ENCODE results near the gene DOK4. TPM values are rescaled to one million over a fixed set of nuclear protein-coding genes. Genes with fewer than 3 reads are reported as not detected.
A peak's percentile ranks its signal among the peaks of the same experiment; 100 is the strongest.

Gene DOK4
- total RNA-seq, 1 donor from 2014 or later = 19.8 TPM

- peak; percentile 56 to 72 for DNase-seq (ENCODE audit: low read depth in 2 of 2)
Observed at GRCh38 chr16:57519796-57520360, 33.6 kb upstream of the DOK4 start.

GRCh38 chr16:57518922-57519321, 32.6 kb upstream of the DOK4 start:
- DNase-seq (ENCODE audit: low read depth in 2 of 2) = no peak

DNA sequence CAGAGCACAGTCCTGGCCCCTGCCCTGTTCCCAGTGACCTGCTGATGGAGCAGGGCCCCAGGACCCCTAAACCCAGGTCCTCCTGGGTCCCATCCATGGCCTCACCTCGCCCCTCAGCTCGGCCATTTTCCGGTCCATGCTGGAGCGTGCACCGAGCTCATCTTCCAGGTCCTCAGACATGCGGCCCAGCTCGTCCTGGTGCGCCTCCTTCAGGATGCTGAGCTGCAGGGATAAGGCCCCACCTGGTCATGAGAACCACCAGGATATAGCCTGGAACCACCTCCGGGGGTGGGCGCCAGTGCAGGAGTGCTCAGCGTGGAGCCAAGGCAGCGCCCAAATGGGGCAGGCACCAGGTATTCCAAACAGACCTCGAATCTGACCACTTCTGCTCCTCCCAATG, 32.2 kb upstream of the DOK4 start:
- no peak for DNase-seq (ENCODE audit: low read depth in 2 of 2)

- DNase-seq (ENCODE audit: low read depth in 2 of 2) = no peak
Observed at GRCh38 chr16:57517397-57518367, 31.4 kb upstream of the DOK4 start.

DNA sequence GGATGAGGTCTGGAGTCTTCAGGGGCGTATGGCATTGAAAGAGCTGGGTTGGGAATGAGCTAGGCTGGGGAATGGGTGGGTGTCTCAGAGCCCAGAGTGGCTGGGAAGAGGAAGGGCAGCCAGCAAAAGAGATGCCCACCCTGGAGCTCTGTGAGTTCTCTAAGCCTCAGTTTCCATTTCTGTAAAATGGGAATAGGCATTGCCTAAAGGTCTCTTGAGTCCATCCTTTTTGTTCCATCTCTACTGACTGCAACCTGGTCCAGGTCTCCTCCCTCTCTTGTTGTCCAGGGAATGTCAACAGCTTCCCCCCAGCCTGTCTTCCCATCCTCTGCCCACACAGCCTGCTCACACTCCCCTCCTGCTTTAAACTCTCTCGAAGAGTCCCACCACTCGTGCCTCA, 30.5 kb upstream of the DOK4 start:
- no peak for DNase-seq (ENCODE audit: low read depth in 2 of 2)

DNA sequence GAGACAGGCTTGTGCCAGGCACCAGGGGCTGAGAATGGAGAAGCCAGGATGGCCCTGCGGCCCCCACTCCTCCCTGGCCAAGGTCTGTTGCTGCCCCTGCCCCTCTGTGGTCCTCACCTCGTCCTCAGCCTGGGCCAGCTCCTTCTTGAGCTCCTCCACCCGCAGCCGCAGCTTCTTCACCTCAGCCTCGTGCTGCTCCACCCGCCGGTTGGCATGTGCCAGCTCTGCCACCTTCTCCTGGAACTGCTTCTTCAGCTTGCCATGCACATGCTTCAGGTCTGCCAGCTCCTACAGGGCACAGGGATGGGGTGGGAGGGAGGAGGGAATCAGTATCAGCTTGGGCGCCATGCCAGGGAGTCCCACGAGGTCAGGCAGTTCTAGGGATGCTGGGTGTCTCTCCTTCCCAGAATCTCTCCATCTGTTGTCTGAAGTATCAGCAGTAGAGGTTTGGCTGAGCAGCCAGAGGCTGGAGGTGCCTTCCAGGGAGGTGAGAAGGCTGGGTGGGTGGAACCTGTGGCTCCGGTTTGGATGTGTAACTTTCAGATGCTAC, 30.0 kb upstream of the DOK4 start:
- DNase-seq (ENCODE audit: low read depth in 2 of 2) = no peak

DNA sequence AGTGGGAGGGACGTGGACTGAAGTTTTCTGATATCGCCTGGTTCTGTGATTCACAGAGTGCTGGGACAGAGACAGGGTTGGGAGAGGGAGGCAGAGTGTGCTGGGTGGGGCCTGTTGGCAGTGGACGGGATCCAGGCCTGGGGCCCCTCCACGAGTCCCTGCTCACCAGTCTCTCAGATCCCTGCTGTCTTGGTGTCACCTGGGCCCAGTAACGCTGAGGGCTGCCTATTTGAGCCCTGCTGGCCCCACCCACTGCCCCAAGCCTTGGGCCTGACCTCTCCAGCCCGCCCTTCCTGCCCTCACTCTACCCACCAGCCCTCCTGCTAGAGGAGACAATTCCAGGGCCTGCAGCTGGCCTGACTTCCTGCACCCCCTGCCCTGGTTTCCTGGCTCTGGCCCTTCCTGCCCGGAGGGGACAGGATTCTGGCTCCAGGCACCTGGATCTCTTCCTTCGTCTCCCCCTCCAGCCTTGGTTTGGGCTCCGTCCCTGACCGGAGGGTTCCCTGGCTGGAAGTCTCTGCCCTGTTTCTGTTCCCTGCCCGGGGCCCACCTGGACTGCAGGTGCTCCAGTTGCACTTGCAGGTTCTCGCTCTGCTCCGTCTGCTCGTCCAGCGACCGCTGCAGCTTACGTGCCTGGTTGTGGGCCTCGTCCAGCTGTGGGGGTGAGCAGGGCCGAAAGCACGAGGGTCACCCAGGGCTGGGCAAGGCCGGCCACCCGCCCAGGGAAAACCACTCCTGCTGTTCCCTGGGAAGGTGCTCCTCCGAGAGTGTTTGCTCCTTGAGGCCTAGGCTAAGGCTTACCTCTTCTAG, 28.7 kb upstream of the DOK4 start:
- DNase-seq (ENCODE audit: low read depth in 2 of 2) = peak in 1 of 2 donors; percentile 22

- no peak for DNase-seq (ENCODE audit: low read depth in 2 of 2)
Observed at GRCh38 chr16:57514371-57514770, 28.1 kb upstream of the DOK4 start.

GRCh38 chr16:57513371-57514102, 27.2 kb upstream of the DOK4 start:
- no peak for DNase-seq (ENCODE audit: low read depth in 2 of 2)

DNA sequence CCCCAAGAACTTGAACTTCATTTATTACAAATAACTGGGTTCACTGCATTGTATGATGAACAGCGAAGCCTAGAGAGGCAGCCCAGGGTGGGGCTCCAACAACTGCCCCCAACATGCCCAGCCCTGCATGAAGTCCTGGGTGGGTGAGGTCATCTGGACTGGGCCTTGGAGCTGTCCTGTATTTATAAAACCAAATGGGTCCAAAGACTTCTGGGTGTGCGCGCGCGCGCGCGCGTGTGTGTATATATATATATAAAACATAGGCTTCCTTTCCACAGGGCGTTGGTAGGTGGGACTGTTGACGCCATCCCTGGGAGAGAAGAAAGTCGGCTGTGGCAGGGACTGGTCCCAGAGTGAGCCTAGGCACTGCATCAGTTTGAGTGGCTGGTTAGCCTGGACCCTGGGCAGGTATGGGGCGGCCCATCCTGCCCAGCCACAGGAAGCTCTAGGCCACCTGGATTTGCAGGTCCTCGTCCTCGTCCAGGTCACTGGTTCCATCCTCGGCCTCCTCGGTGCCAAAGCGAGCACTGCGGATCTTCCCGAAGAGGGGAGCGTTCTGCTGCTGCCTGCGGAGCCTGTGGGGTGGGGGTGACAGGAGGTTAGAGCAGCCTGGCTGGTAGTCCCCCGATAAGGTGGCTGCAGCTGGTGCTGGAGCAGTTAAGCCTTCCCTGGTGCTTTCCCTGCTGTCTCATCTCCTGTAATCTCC, 26.2 kb upstream of the DOK4 start:
- no peak for DNase-seq (ENCODE audit: low read depth in 2 of 2)

- DNase-seq (ENCODE audit: low read depth in 2 of 2) = peak; percentile 13 to 40
Observed at GRCh38 chr16:57510016-57510871, 24.0 kb upstream of the DOK4 start.

GRCh38 chr16:57509231-57509923, 23.1 kb upstream of the DOK4 start:
- no peak for DNase-seq (ENCODE audit: low read depth in 2 of 2)

- no peak for DNase-seq (ENCODE audit: low read depth in 2 of 2)
Observed at GRCh38 chr16:57508035-57508425, 21.7 kb upstream of the DOK4 start.

GRCh38 chr16:57507136-57508034, 21.1 kb upstream of the DOK4 start:
- DNase-seq (ENCODE audit: low read depth in 2 of 2) = no peak

GRCh38 chr16:57505169-57505568, 18.9 kb upstream of the DOK4 start:
- no peak for DNase-seq (ENCODE audit: low read depth in 2 of 2)

- no peak for DNase-seq (ENCODE audit: low read depth in 2 of 2)
Observed at GRCh38 chr16:57504491-57504890, 18.2 kb upstream of the DOK4 start.

GRCh38 chr16:57504001-57504400, 17.7 kb upstream of the DOK4 start:
- no peak for DNase-seq (ENCODE audit: low read depth in 2 of 2)

- DNase-seq (ENCODE audit: low read depth in 2 of 2) = no peak
Observed at GRCh38 chr16:57503366-57503765, 17.1 kb upstream of the DOK4 start.

Measured in dermis microvascular lymphatic vessel endothelial cell (primary cell).